Measurements from ENCODE around the gene EFCAB11.

The EFCAB11 gene

GRCh38 chr14:89957791-89958190 lies 3.3 kb upstream of the EFCAB11 start:
- in situ Hi-C loops (cut with MboI; ENCODE audit: low sequenced_read_pairs): no loop called here

GRCh38 chr14:89957376-89957775 lies 2.8 kb upstream of the EFCAB11 start:
- in situ Hi-C loops (cut with MboI; ENCODE audit: low sequenced_read_pairs): no loop called here

DNA sequence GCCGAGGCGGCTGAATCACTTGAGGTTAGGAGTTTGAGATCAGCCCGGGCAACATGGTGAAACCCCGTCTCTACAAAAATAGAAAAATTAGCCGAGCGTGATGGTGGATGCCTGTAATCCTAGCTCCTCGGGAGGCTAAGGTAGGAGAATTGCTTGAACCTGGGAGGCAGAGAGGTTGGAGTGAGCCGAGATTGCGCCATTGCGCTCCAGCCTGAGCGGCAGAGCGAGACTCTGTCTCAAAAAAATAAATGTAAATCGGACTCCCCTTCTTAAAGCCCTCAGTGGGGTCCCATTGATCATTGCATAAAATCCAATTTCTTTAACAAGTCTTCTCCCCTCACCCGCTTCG lies 2.1 kb upstream of the EFCAB11 start:
- in situ Hi-C loops (cut with MboI; ENCODE audit: low sequenced_read_pairs): no loop called here

DNA sequence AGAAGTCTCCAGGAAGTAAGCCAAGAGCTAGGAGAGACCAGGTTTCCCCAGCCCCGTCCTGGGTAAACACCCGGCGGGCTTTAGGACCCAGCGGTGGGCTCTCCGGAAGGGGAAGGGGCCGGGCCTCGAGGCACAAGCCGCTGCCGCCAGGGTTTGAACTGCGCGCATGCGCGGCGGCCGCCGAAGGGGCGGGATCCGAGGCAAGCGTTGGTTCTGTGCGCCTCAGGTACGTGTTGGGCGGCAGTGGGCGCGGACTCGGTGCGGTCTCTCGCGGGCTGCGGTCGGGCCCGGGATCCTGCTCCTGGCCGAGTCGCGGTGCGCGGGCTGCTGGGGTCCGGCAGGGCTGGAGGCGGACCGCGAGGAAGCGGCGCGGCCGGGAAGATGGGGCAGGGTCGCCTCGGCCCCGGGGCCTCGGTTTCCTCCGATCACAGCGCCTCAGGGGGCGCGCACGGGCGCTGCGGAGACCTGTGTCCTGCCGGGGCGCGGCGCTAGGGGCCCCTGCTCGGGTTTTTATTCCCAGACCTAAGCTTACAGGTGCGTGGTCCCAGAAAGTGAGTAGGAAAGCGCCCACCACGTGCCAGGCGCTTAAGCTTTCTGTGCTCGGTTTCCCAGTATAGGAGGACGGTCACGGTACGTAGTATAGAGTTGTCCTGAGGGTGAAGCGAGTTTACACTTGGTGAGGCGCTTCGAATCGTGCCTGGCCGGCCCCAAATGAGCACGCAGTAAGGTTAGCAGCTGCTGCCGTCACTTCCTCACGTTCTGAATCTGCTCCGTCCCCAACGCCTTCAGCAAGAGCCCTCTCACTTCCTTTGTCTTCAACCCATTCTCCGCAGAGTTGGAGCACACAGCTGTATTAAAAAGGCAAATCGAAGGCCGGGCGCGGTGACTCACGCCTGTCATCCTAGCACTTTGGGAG lies 1.5 kb upstream of the EFCAB11 start, which contains the start of gene TDP1:
TSS of gene TDP1 (plus strand) at position 183 of the 916 bp plus-strand sequence. CDS start 7,188 bp downstream, outside the sequence.
- in situ Hi-C loops (cut with MboI; ENCODE audit: low sequenced_read_pairs): no loop called here

GRCh38 chr14:89955022-89955744 lies 653 bp upstream of the EFCAB11 start:
- in situ Hi-C loops (cut with MboI; ENCODE audit: low sequenced_read_pairs): no loop called here

GRCh38 chr14:89953602-89954001 lies 928 bp downstream of the EFCAB11 start:
- in situ Hi-C loops (cut with MboI; ENCODE audit: low sequenced_read_pairs): no loop called here

- in situ Hi-C loops (cut with MboI; ENCODE audit: low sequenced_read_pairs): no loop called here
Observed at GRCh38 chr14:89952576-89952975, 2.0 kb downstream of the EFCAB11 start.

- in situ Hi-C loops (cut with MboI; ENCODE audit: low sequenced_read_pairs): no loop called here
Observed at GRCh38 chr14:89947344-89947743, 7.2 kb downstream of the EFCAB11 start.

DNA sequence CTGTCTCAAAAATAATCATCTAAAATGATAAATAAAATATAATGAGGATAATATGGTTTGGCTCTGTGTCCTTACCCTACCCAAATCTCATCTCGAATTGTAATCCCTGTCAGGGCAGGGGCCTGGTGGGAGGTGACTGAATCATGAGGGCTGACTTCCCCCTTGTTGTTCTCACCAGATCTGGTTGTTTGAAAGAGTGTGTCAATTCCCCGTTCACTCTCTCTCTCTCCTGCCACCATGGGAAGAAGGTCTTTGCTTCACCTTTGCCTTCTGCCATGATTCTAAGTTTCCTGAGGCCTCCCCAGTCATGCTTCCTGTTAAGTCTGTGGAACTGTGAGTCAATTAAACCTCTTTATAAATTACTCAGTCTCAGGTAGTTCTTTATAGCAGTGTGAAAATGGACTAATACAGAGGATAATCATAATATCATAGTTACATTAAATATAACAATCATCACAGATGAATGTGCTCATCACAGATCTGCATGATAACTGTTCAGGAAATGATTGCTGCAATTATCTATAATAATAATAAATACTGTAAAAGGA lies 12.6 kb downstream of the EFCAB11 start:
- in situ Hi-C loops (cut with MboI; ENCODE audit: low sequenced_read_pairs): no loop called here

DNA sequence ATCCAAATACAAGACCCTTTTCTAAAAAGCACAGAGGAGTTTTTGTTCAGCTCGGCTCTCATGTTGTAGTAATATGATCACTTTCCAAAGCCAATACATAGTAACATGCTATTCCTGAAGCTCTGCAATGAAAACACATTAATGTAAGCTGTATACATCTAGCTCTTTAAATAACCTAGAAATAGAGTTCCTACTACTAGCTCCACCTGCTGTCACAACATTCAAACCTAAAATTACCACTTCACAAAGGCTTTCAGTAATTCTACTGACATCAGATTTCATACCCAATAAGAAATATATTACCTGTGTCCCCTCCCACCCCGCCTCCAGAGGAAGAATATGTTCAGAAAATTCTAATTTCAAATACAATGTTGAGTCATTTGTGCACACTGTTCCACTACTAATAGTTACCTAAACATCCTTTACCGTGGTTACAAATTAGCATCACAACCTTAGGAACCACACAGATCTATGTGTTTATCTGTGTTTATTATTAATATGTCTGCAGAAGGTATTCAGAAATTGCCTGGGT lies 17.8 kb downstream of the EFCAB11 start:
- in situ Hi-C loops (cut with MboI; ENCODE audit: low sequenced_read_pairs): no loop called here

GRCh38 chr14:89933002-89933401 lies 21.5 kb downstream of the EFCAB11 start:
- in situ Hi-C loops (cut with MboI; ENCODE audit: low sequenced_read_pairs): no loop called here

- in situ Hi-C loops (cut with MboI; ENCODE audit: low sequenced_read_pairs): no loop called here
Observed at GRCh38 chr14:89927186-89927865, 27.2 kb downstream of the EFCAB11 start.

DNA sequence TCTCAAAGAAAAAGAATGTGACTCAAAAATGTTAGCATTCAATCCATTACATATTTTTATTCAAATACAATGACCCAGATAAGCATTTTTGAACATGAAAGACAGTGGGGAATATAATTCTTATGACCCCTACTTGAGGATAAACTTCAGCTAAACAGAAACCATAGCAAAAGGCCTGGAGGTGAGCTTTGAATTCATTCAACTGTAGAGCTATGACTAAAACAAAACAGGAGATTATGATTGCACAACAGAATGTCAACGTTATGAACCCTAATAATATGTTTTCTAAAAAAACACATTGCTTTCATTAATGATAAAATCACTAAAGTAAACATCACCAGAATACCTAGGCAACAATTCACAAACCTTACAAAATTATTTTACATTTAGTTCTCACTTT lies 27.8 kb downstream of the EFCAB11 start:
- in situ Hi-C loops (cut with MboI; ENCODE audit: low sequenced_read_pairs): no loop called here

DNA sequence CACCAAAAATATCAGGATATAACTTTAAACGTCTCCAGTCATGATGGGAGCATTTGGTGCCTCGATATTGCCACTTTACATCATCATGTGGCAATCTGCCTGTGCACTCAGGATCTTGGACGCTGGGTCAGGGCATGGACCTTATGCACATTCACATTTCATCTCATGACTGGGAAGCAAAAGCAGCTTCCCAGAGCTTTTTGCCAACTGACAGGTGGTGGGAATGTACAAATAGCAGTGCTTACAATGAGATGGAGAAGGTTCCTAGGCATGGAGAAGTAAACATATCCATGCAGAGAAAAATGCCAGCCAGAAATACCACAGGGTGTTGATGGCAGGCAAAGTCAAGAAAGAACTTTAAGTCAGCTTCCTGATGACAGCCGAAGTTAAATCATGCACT lies 30.3 kb downstream of the EFCAB11 start:
- in situ Hi-C loops (cut with MboI; ENCODE audit: low sequenced_read_pairs): no loop called here

DNA sequence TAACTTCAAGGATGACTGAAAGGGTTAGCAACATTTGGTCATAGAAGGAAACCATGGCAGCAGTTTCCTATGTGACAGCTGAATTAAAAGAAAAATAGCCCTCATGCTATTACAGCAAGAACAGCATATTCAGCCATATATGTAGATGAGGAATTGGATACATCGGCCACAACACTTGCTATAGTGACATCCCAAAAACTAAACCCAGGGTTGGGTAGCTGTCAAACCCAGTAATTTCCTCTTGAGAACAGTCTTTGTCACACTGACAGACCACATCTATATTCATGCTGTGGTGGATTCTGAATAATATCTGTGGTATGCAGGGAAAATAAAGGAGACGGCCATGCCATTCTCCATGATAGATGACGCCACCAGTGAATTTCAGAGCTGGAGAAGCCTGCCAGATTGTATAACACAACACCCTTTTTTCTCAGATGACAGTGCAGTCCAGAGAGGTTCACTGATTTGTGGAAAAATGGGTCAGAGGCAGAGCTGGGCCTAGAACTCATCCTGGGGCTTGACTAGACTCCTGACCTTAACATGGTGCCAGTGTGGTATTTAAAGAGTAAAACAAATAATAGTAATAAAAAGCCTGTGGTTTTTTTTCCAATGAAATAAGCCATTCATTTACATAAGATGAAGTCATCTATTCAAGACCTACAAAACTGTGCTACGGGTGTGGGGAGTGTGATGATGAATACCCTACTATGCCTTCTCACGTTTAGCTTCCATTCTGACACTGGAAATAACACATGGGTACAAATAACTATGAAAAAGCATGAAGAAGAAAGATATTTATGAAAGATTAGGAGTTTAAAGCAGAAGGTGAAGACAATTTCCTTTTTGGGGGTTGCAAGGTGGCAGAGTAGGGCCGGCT lies 32.3 kb downstream of the EFCAB11 start:
- in situ Hi-C loops (cut with MboI; ENCODE audit: low sequenced_read_pairs): no loop called here

DNA sequence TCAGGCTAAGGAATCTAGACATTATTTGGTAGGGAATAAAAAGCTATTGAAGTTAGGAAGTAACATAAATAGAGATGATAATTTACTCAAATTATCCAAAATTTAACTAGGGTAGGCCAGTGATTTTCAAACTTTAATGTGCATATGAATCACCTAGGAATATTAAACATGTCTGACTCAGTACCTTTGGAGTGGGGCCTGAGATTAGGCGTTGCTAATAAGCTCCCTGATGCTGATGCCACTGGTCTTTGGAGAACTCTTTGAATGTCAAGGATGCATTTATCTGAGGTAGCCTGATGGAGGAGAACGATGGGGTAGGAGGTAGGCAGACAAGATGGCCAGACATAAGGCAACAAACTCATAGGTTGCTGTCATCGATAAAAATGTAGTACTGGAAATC lies 33.2 kb downstream of the EFCAB11 start:
- in situ Hi-C loops (cut with MboI; ENCODE audit: low sequenced_read_pairs): no loop called here

- in situ Hi-C loops (cut with MboI; ENCODE audit: low sequenced_read_pairs): no loop called here
Observed at GRCh38 chr14:89920056-89920455, 34.5 kb downstream of the EFCAB11 start.

DNA sequence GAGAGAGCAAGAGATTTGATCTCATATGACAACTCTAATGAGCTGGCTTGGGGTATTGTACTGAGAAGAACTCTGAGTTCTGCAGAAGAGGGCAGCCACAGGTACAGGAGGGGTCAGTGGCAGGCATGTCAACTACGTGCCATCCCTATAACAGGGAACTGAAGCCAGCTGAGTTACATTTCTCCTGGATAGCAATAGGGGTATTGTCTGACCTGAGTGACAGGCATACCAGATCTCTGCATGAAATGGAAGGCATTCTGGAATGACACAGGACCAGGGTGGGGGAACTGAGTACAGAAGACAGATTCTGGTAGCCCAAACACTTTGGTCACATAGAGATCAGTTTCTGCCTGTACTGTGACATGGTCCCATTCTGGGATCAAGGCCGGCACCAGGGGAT lies 35.8 kb downstream of the EFCAB11 start:
- in situ Hi-C loops (cut with MboI; ENCODE audit: low sequenced_read_pairs): no loop called here

GRCh38 chr14:89915114-89915878 lies 39.2 kb downstream of the EFCAB11 start:
- in situ Hi-C loops (cut with MboI; ENCODE audit: low sequenced_read_pairs): no loop called here

Measured in hTERT RPE-1 (cell line).